ENCODE results near the gene FMN1. TPM values are rescaled to one million over a fixed set of nuclear protein-coding genes. Genes with fewer than 3 reads are reported as not detected.

Gene FMN1
- total and polyA plus RNA-seq, 2 donors from 2014 or later = 0.71 to 44.8 TPM

DNA sequence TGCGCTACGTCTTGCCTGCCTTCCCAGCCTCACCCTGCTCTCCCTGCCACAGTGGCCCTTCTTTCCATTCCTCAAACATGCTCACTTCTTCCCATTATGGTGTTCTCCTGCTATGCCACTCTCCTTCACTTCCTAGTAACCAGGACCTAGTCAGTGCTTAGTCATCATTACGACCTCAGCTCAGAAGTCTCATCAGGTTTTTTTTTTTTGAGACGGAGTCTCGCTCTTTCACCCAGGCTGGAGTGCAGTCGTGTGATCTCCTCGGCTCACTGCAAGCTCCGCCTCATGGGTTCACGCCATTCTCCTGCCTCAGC, 327.2 kb downstream of the FMN1 start:
- no peak overlapping the region for H3K4me3 ChIP-seq (ENCODE audit: low read length in 3 of 3)
- peaks cover 0 to 3% (median 0%) of the 10 kb centered on the region in 3 donors for H3K4me1 ChIP-seq (ENCODE audit: control insufficient read depth in 2 of 3, insufficient read depth in 2 of 3, low read depth in 1 of 3, low read length in 3 of 3)
- H3K9me3 ChIP-seq (ENCODE audit: control insufficient read depth in 2 of 3, insufficient read depth in 1 of 3, low read length in 3 of 3) = no peaks in the 10 kb centered on the region
- H3K9ac ChIP-seq (ENCODE audit: low read length in 3 of 3) = no peak overlapping the region
- no peaks in the 10 kb centered on the region for H3K27me3 ChIP-seq (ENCODE audit: control insufficient read depth, insufficient read depth, low read length)
- TF ChIP-seq, protein P1, sequence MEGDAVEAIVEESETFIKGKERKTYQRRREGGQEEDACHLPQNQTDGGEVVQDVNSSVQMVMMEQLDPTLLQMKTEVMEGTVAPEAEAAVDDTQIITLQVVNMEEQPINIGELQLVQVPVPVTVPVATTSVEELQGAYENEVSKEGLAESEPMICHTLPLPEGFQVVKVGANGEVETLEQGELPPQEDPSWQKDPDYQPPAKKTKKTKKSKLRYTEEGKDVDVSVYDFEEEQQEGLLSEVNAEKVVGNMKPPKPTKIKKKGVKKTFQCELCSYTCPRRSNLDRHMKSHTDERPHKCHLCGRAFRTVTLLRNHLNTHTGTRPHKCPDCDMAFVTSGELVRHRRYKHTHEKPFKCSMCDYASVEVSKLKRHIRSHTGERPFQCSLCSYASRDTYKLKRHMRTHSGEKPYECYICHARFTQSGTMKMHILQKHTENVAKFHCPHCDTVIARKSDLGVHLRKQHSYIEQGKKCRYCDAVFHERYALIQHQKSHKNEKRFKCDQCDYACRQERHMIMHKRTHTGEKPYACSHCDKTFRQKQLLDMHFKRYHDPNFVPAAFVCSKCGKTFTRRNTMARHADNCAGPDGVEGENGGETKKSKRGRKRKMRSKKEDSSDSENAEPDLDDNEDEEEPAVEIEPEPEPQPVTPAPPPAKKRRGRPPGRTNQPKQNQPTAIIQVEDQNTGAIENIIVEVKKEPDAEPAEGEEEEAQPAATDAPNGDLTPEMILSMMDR (IDR thresholded peaks at IDR 0.05; ENCODE audit: borderline replicate concordance, extremely low read depth, insufficient read depth) = no peak
- DNase-seq = no peak
- intact Hi-C loops (cut with DNase I) = no loop called here
- no peaks in the 10 kb centered on the region for H3K36me3 ChIP-seq (ENCODE audit: control insufficient read depth in 2 of 3, insufficient read depth in 3 of 3, low read length in 3 of 3)
- no peak for FAIRE-seq
- H3K27ac ChIP-seq (ENCODE audit: low read depth in 2 of 2, low read length in 2 of 2) = no peak overlapping the region

DNA sequence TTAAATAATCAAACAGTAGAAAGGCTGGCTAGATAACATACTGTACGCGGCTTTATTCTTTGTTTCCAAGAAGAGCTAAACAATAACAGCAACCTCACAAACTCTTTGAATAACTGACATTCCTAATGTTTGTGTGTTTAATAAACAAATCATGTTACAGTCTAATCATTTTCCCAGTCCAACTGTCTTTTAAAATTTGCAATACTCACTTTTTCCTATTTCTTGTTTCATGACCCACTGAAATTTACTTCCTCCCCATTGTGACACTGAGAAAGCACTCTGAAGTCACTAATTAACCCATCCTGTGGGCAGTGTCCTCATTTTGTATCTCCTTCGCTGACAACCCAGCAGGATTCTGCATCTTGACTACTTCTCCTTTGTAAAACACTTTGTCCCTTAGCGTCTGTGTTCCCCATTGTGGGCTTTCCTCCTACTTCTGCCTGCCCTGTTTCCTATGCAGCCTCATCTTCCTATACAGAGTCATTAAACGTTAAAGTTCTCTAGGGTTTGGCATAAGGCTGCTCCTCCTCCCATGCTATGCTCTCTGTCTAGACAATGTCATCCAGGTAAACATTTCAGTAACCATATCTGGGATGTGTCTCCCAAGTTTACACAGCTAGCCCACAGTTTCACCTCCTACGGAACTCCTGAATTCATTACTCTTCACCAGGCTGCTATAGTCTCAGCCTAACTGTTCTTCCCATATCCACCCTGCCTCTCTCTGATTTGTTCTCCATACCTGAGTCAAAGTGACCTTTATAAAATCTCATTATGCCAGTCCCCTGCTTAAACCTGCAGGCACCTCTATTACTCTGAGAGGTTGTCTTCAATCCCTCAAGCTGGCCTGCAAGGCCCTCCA, 327.8 kb downstream of the FMN1 start:
- Histone ChIP-seq H3K4me3 (ENCODE audit: low read length in 3 of 3) (no peak overlapping the region), H3K4me1 (ENCODE audit: control insufficient read depth in 2 of 3, insufficient read depth in 2 of 3, low read depth in 1 of 3, low read length in 3 of 3) (peaks cover 0 to 4% (median 0%) of the 10 kb centered on the region in 3 donors), H3K27ac (ENCODE audit: low read depth in 2 of 2, low read length in 2 of 2) (no peak overlapping the region), H3K9ac (ENCODE audit: low read length in 3 of 3) (no peak overlapping the region), H3K9me3 (ENCODE audit: control insufficient read depth in 2 of 3, insufficient read depth in 1 of 3, low read length in 3 of 3) (no peaks in the 10 kb centered on the region), H3K36me3 (ENCODE audit: control insufficient read depth in 2 of 3, insufficient read depth in 3 of 3, low read length in 3 of 3) (no peaks in the 10 kb centered on the region), H3K27me3 (ENCODE audit: control insufficient read depth, insufficient read depth, low read length) (no peaks in the 10 kb centered on the region)
- TF ChIP-seq, protein P1 (IDR thresholded peaks at IDR 0.05; ENCODE audit: borderline replicate concordance, extremely low read depth, insufficient read depth) = no peak
- DNase-seq = peak in 1 of 5 donors; percentile 39
- intact Hi-C loops (cut with DNase I) = no loop called here
- no peak for FAIRE-seq

DNA sequence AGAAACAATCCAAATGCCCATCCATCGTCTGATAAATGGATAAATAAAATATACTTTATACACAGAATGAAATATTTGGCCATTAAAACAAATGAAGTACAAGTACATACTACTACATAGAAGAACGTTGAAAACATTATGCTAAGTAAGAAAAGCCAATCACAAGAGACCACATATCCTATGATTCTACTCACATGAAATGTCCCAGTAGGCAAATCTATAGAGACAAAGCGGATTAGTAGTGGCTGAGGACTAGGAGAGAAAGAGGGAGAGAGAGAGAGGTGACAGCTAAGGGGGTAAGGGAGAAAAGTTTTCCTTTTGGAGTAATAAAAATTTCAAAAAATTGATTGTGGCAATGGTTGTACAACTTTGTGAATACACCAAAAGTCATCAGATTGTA, 329.7 kb downstream of the FMN1 start:
- no peaks in the 10 kb centered on the region for H3K36me3 ChIP-seq (ENCODE audit: control insufficient read depth in 2 of 3, insufficient read depth in 3 of 3, low read length in 3 of 3)
- DNase-seq = no peak
- no peak overlapping the region for H3K4me3 ChIP-seq (ENCODE audit: low read length in 3 of 3)
- H3K4me1 ChIP-seq (ENCODE audit: control insufficient read depth in 2 of 3, insufficient read depth in 2 of 3, low read depth in 1 of 3, low read length in 3 of 3) = peaks cover 0 to 4% (median 0%) of the 10 kb centered on the region in 3 donors
- FAIRE-seq = no peak
- no peak overlapping the region for H3K27ac ChIP-seq (ENCODE audit: low read depth in 2 of 2, low read length in 2 of 2)
- H3K27me3 ChIP-seq (ENCODE audit: control insufficient read depth, insufficient read depth, low read length) = no peaks in the 10 kb centered on the region
- intact Hi-C loops (cut with DNase I) = no loop called here
- TF ChIP-seq, protein P1 (IDR thresholded peaks at IDR 0.05; ENCODE audit: borderline replicate concordance, extremely low read depth, insufficient read depth) = no peak
- H3K9ac ChIP-seq (ENCODE audit: low read length in 3 of 3) = no peak overlapping the region
- H3K9me3 ChIP-seq (ENCODE audit: control insufficient read depth in 2 of 3, insufficient read depth in 1 of 3, low read length in 3 of 3) = no peaks in the 10 kb centered on the region
